HS-5 (cell line): Measurements from ENCODE around the gene MAST4.
"Not testable (repeated sequence)": the region's sequence is repeated elsewhere in the genome, so short reads cannot be mapped to it uniquely, and the experiment has no call there.

ENCODE experiments used
- DNase-seq: peaks from one replicate; pipeline ENCODE4 v3.0.0-alpha.2; 2012; ENCODE audit warnings: low read depth

MAST4 gene

GRCh38 chr5:67164856-67165525 lies 568.8 kb downstream of the MAST4 start:
- no peak for DNase-seq

GRCh38 chr5:67165526-67166459 lies 569.6 kb downstream of the MAST4 start:
- no peak for DNase-seq

- no peak for DNase-seq
These were observed 570.5 kb downstream of the MAST4 start for GRCh38 chr5:67166460-67167285.

- DNase-seq = no peak
These were observed 571.9 kb downstream of the MAST4 start for GRCh38 chr5:67168069-67168468.

- DNase-seq = no peak
These were observed 574.6 kb downstream of the MAST4 start for GRCh38 chr5:67170767-67171166.

- not testable (repeated sequence) for DNase-seq
These were observed 577.2 kb downstream of the MAST4 start for GRCh38 chr5:67173351-67173750.

- no peak for DNase-seq
These were observed 577.8 kb downstream of the MAST4 start for GRCh38 chr5:67173959-67174358.

GRCh38 chr5:67176936-67177335 lies 580.7 kb downstream of the MAST4 start:
- no peak for DNase-seq

GRCh38 chr5:67178085-67178484 lies 581.9 kb downstream of the MAST4 start:
- no peak for DNase-seq

GRCh38 chr5:67178966-67179365 lies 582.8 kb downstream of the MAST4 start:
- DNase-seq = no peak

GRCh38 chr5:67179697-67180361 lies 583.6 kb downstream of the MAST4 start:
- DNase-seq = no peak

- no peak for DNase-seq
These were observed 585.5 kb downstream of the MAST4 start for GRCh38 chr5:67181648-67182221.

GRCh38 chr5:67182301-67182790 lies 586.2 kb downstream of the MAST4 start:
- no peak for DNase-seq

GRCh38 chr5:67183859-67184258 lies 587.7 kb downstream of the MAST4 start:
- no peak for DNase-seq

- DNase-seq = no peak
These were observed 591.0 kb downstream of the MAST4 start for GRCh38 chr5:67187006-67187715.

GRCh38 chr5:67188274-67189078 lies 592.3 kb downstream of the MAST4 start:
- DNase-seq = no peak

GRCh38 chr5:67189079-67189354 lies 592.8 kb downstream of the MAST4 start:
- no peak for DNase-seq

GRCh38 chr5:67189931-67190330 lies 593.7 kb downstream of the MAST4 start:
- DNase-seq = no peak

GRCh38 chr5:67190410-67190809 lies 594.2 kb downstream of the MAST4 start:
- DNase-seq = no peak

GRCh38 chr5:67190861-67191260 lies 594.7 kb downstream of the MAST4 start:
- no peak for DNase-seq
